Neural cell (in vitro differentiated cells): ENCODE data around the gene LRRC8B. TPM values are rescaled to one million over a fixed set of nuclear protein-coding genes. Genes with fewer than 3 reads are reported as not detected.

Experiments
- H2AFZ ChIP-seq: fragments of 200-600, 300-800 bp; sonication (generic), shearing (Covaris generic); 2 replicates; pipeline ENCODE4 v1.6.0; 2014; ENCODE audit warnings: low read depth, mild to moderate bottlenecking, antibody characterized with exemption, low read length, moderate library complexity
- H3F3A ChIP-seq: fragments of 200-600 bp; shearing (Covaris generic); 2 replicates; pipeline ENCODE4 v1.6.1; 2016; ENCODE audit warnings: mild to moderate bottlenecking, moderate library complexity, mixed read lengths, antibody characterized with exemption, low read length; ENCODE audit not compliant: insufficient read depth, poor library complexity, severe bottlenecking
- H3K27ac ChIP-seq: fragments of 200-600, 300-800 bp; sonication (generic), shearing (Covaris generic); 2 replicates; pipeline ENCODE4 v1.5.1; 2014; ENCODE audit warnings: mild to moderate bottlenecking, low read length, moderate library complexity
- H3K27me3 ChIP-seq: fragments of 300-800, 200-600 bp; sonication (generic), shearing (Covaris generic); 2 replicates; pipeline ENCODE4 v1.6.0; 2014; ENCODE audit warnings: mild to moderate bottlenecking, low read depth, low read length, moderate library complexity; ENCODE audit not compliant: insufficient read depth
- H3K36me3 ChIP-seq: fragments of 300-800, 200-600 bp; sonication (generic), shearing (Covaris generic); 2 replicates; pipeline ENCODE4 v1.5.1; 2014; ENCODE audit warnings: mild to moderate bottlenecking, antibody characterized with exemption, low read length, moderate library complexity; ENCODE audit not compliant: insufficient read depth
- H3K4me2 ChIP-seq: fragments of 300-800, 200-600 bp; sonication (generic), shearing (Covaris generic); 2 replicates; pipeline ENCODE4 v1.6.0; 2014; ENCODE audit warnings: mild to moderate bottlenecking, low read length
- H3K4me3 ChIP-seq: fragments of 300-800, 200-600 bp; sonication (generic), shearing (Covaris generic); 2 replicates; pipeline ENCODE4 v1.5.1; 2014; ENCODE audit warnings: mild to moderate bottlenecking, low read length, moderate library complexity
- H3K79me2 ChIP-seq: fragments of 200-600 bp; shearing (Covaris generic); replicated peaks from 2 replicates; pipeline ENCODE4 v1.6.0; 2014; ENCODE audit warnings: mild to moderate bottlenecking, low read length, moderate library complexity; ENCODE audit not compliant: insufficient read depth
- H3K9ac ChIP-seq: fragments of 300-800, 200-600 bp; sonication (generic), shearing (Covaris generic); 2 replicates; pipeline ENCODE4 v1.6.1; 2016; ENCODE audit warnings: mild to moderate bottlenecking, low read length, mixed read lengths
- H3K9me2 ChIP-seq: fragments of 200-600 bp; shearing (Covaris generic); 2 replicates; pipeline ENCODE4 v1.6.1; 2016; ENCODE audit warnings: mild to moderate bottlenecking, low read length, mixed read lengths; ENCODE audit not compliant: insufficient read depth
- H3K9me3 ChIP-seq: fragments of 200-600, 300-800 bp; sonication (generic), shearing (Covaris generic); 2 replicates; pipeline ENCODE4 v1.6.1; 2016; ENCODE audit warnings: mild to moderate bottlenecking, mixed run types, low read length, moderate library complexity, mixed read lengths
- H4K20me1 ChIP-seq: fragments of 200-600 bp; shearing (Covaris generic); 2 replicates; pipeline ENCODE4 v1.6.1; 2016; ENCODE audit warnings: mild to moderate bottlenecking, mixed run types; ENCODE audit not compliant: insufficient read depth
- EP300 ChIP-seq: fragments of 450-650 bp; conservative IDR thresholded peaks from 2 replicates; pipeline ENCODE4 v1.6.1; 2014; ENCODE audit warnings: antibody characterized with exemption, mild to moderate bottlenecking, moderate library complexity; ENCODE audit not compliant: poor library complexity, severe bottlenecking
- EZH2 ChIP-seq: fragments of 200-600, 300-800 bp; shearing (Covaris generic), sonication (generic); IDR thresholded peaks from 2 replicates; pipeline ENCODE4 v1.6.1; 2014; ENCODE audit warnings: antibody characterized with exemption, low read length, borderline replicate concordance, mild to moderate bottlenecking; ENCODE audit not compliant: insufficient read depth, poor library complexity, severe bottlenecking
- MXI1 ChIP-seq: fragments of 450-650 bp; conservative IDR thresholded peaks from 2 replicates; pipeline ENCODE4 v1.6.1; 2014; ENCODE audit warnings: antibody characterized with exemption, mild to moderate bottlenecking; ENCODE audit not compliant: poor library complexity, severe bottlenecking
- POLR2AphosphoS5 ChIP-seq: IDR thresholded peaks from 2 replicates; pipeline ENCODE4 v1.6.1; 2012
- RAD21 ChIP-seq: fragments of 450-650 bp; conservative IDR thresholded peaks from 2 replicates; pipeline ENCODE4 v1.6.1; 2014; ENCODE audit warnings: antibody characterized with exemption, mild to moderate bottlenecking, moderate library complexity
- SMC3 ChIP-seq: fragments of 450-650 bp; conservative IDR thresholded peaks from 2 replicates; pipeline ENCODE4 v1.6.1; 2014; ENCODE audit warnings: antibody characterized with exemption, mild to moderate bottlenecking, moderate library complexity; ENCODE audit not compliant: poor library complexity
- TAF1 ChIP-seq: IDR thresholded peaks from 2 replicates; pipeline ENCODE4 v1.6.1; 2012; ENCODE audit warnings: low read depth
- polyA plus RNA-seq: library from polyadenylated mRNA; depleted of rRNA; stranded (reverse); fragments of >200 nt; gene quantifications from 2 replicates; pipeline ENCODE4 v1.2.3, GENCODE V29; 2014
- TF ChIP-seq, protein P1 (sequence below): fragments of 450-650 bp; IDR thresholded peaks from 2 replicates; pipeline ENCODE4 v1.5.1; 2014; ENCODE audit warnings: antibody characterized with exemption, mild to moderate bottlenecking, moderate library complexity; ENCODE audit not compliant: poor library complexity, severe bottlenecking
- TF ChIP-seq, protein P2 (sequence below): IDR thresholded peaks from 2 replicates; pipeline ENCODE4 v1.6.1; 2012; ENCODE audit warnings: borderline replicate concordance

Gene LRRC8B
- polyA plus RNA-seq, 1 donor from 2014 or later: 15.9 TPM

DNA sequence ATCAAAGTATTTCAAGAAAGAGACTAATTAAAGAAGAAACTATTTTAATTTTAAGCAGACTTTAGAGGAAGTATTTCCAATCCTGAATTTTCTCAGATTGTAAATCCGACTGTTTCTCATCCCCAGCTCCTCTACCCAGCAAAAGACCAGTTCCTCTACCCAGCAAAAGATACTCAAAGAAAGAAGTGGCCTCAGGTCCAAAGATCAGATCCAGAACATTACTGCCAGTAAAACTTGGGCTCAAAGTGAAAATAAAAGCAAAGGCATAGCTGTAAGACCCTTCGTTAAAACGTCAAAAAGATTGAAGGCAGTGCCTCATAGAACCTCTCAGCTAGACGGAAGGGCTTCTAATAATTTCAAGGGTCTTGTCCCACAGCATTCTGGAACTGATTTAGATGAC is 50.0 kb downstream of the LRRC8B start:
- Histone ChIP-seq H3K27ac (no peak overlapping the region), H3K9ac (no peak overlapping the region), H3F3A (no peaks in the 10 kb centered on the region), H3K4me3 (no peak overlapping the region), H3K79me2 (no peaks in the 10 kb centered on the region), H3K36me3 (no peaks in the 10 kb centered on the region), H3K9me3 (no peaks in the 10 kb centered on the region), H3K27me3 (no peaks in the 10 kb centered on the region), H3K4me2 (no peak overlapping the region), H3K9me2 (no peaks in the 10 kb centered on the region), H4K20me1 (no peaks in the 10 kb centered on the region), H2AFZ (no peak overlapping the region)
- TF ChIP-seq EZH2 (no peak), EP300 (no peak), TAF1 (no peak), RAD21 (no peak), MXI1 (no peak), SMC3 (no peak), POLR2AphosphoS5 (no peak)
- TF ChIP-seq, protein P1, sequence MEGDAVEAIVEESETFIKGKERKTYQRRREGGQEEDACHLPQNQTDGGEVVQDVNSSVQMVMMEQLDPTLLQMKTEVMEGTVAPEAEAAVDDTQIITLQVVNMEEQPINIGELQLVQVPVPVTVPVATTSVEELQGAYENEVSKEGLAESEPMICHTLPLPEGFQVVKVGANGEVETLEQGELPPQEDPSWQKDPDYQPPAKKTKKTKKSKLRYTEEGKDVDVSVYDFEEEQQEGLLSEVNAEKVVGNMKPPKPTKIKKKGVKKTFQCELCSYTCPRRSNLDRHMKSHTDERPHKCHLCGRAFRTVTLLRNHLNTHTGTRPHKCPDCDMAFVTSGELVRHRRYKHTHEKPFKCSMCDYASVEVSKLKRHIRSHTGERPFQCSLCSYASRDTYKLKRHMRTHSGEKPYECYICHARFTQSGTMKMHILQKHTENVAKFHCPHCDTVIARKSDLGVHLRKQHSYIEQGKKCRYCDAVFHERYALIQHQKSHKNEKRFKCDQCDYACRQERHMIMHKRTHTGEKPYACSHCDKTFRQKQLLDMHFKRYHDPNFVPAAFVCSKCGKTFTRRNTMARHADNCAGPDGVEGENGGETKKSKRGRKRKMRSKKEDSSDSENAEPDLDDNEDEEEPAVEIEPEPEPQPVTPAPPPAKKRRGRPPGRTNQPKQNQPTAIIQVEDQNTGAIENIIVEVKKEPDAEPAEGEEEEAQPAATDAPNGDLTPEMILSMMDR: no peak
- TF ChIP-seq, protein P2, sequence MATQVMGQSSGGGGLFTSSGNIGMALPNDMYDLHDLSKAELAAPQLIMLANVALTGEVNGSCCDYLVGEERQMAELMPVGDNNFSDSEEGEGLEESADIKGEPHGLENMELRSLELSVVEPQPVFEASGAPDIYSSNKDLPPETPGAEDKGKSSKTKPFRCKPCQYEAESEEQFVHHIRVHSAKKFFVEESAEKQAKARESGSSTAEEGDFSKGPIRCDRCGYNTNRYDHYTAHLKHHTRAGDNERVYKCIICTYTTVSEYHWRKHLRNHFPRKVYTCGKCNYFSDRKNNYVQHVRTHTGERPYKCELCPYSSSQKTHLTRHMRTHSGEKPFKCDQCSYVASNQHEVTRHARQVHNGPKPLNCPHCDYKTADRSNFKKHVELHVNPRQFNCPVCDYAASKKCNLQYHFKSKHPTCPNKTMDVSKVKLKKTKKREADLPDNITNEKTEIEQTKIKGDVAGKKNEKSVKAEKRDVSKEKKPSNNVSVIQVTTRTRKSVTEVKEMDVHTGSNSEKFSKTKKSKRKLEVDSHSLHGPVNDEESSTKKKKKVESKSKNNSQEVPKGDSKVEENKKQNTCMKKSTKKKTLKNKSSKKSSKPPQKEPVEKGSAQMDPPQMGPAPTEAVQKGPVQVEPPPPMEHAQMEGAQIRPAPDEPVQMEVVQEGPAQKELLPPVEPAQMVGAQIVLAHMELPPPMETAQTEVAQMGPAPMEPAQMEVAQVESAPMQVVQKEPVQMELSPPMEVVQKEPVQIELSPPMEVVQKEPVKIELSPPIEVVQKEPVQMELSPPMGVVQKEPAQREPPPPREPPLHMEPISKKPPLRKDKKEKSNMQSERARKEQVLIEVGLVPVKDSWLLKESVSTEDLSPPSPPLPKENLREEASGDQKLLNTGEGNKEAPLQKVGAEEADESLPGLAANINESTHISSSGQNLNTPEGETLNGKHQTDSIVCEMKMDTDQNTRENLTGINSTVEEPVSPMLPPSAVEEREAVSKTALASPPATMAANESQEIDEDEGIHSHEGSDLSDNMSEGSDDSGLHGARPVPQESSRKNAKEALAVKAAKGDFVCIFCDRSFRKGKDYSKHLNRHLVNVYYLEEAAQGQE: no peak

DNA sequence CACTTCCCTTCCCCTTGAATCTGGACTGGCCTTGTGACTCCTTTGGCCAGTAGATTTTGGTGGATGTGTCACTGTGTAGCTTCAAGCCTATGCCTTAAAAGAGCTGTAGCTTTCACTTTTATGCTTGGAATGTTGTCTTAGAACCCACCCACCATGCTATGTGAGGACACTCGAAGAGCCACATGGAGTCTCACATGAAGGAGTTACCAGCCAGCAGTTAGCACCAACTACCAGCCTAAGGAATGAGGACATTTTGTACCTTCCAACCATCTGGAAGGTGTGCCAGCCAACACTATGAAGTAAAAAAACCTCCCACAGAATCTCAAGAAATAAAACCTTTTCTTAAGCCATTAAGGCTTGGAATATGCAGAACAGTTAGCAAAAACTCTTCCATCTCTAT is 50.6 kb downstream of the LRRC8B start:
- H3F3A ChIP-seq: no peaks in the 10 kb centered on the region
- H2AFZ ChIP-seq: no peak overlapping the region
- no peaks in the 10 kb centered on the region for H4K20me1 ChIP-seq
- no peaks in the 10 kb centered on the region for H3K9me2 ChIP-seq
- TF ChIP-seq, protein P1: no peak
- TF ChIP-seq POLR2AphosphoS5 (no peak), TAF1 (no peak), EZH2 (no peak), SMC3 (no peak), EP300 (no peak)
- no peaks in the 10 kb centered on the region for H3K27me3 ChIP-seq
- H3K9me3 ChIP-seq: no peaks in the 10 kb centered on the region
- no peaks in the 10 kb centered on the region for H3K79me2 ChIP-seq
- no peak overlapping the region for H3K9ac ChIP-seq
- no peak overlapping the region for H3K4me2 ChIP-seq
- no peak overlapping the region for H3K4me3 ChIP-seq
- no peak overlapping the region for H3K27ac ChIP-seq
- H3K36me3 ChIP-seq: no peaks in the 10 kb centered on the region
